Anterior cingulate cortex (tissue), 58 donors: ENCODE data around the gene BTBD2.

Experiments used
- DNase-seq, 58 donors: peaks; one replicate each; lab custom pipeline; 2025; lab: John Stamatoyannopoulos, UW

Gene BTBD2

GRCh38 chr19:1949304-1950101 lies 66.0 kb downstream of the BTBD2 start:
- DNase-seq: no peak

- no peak for DNase-seq
Measured at GRCh38 chr19:1947651-1948209, 67.8 kb downstream of the BTBD2 start.

GRCh38 chr19:1945899-1946298 lies 69.6 kb downstream of the BTBD2 start:
- DNase-seq: peak in 4 of 58 donors; percentile 14 to 30 (median 18)

- DNase-seq: no peak
Measured at GRCh38 chr19:1944916-1945561, 70.5 kb downstream of the BTBD2 start.

- DNase-seq: no peak
Measured at GRCh38 chr19:1944088-1944915, 71.2 kb downstream of the BTBD2 start.

- no peak for DNase-seq
Measured at GRCh38 chr19:1943661-1944087, 71.8 kb downstream of the BTBD2 start.

GRCh38 chr19:1942934-1943555 lies 72.5 kb downstream of the BTBD2 start:
- no peak for DNase-seq

- DNase-seq: peak in 36 of 58 donors; percentile 19 to 77 (median 42)
Measured at GRCh38 chr19:1942078-1942933, 73.2 kb downstream of the BTBD2 start.

GRCh38 chr19:1941146-1942077 lies 74.1 kb downstream of the BTBD2 start, which contains the start of gene CSNK1G2:
Gene CSNK1G2 (plus strand): TSS chr19:1941172. CDS start chr19:1969773, 28,601 bp downstream.
- DNase-seq: peak in 3 of 58 donors; percentile 43 to 52 (median 52)

GRCh38 chr19:1938071-1938470 lies 77.4 kb downstream of the BTBD2 start:
- no peak for DNase-seq

GRCh38 chr19:1936916-1937610 lies 78.5 kb downstream of the BTBD2 start:
- DNase-seq: no peak

- no peak for DNase-seq
Measured at GRCh38 chr19:1936430-1936829, 79.1 kb downstream of the BTBD2 start.

- peak in 34 of 58 donors; percentile 2 to 75 (median 37) for DNase-seq
Measured at GRCh38 chr19:1935484-1936208, 79.9 kb downstream of the BTBD2 start.
